Stimulated activated naive CD4-positive, alpha-beta T cell treated with Interleukin-2 at 50 U/mL for 16 hours (primary cell): ENCODE measurements around the gene PPP2R2C.

Source experiments
- DNase-seq: peaks from one replicate; lab custom pipeline; 2025; lab: John Stamatoyannopoulos, UW

PPP2R2C gene

DNA sequence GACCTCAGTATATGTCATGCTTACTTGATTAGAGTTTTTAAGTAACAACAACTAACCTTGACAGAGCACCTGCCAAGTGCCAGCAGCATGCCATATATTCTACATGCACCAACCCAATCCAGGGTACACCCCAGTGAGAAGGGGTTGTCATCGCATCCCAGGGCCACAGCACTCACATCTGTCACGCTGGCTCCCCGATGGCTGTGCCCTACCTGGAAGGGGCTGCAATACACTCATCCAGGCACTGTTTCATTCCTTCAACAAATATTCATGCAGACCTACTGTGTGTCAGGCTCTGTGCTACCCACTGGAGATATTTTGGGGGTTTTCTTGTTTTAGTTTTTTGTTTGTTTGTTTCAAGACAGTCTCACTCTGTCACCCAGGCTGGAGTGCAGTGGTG, 49.5 kb downstream of the PPP2R2C start:
- DNase-seq = no peak

GRCh38 chr4:6422105-6422504, 50.3 kb downstream of the PPP2R2C start:
- no peak for DNase-seq

GRCh38 chr4:6421397-6421796, 51.0 kb downstream of the PPP2R2C start:
- no peak for DNase-seq

DNA sequence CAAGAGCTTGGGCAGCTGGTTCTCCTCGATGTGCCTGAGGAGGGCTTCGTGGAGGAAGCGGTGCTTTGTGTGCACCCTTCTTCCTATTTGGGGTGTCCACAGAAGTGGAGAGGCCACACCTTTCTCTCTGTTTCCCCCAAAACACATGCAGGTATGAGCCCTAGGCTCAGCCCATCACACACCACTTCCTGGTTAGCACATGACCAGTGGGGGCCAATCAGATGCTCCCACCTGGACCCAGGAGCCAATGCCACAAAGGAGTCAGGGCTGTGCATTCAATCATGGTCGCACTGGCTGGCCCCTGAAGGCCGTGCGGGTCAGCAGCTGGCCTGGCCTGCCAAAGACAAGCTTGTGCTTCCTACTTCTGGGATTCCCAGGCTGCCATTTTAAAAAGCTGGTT, 51.4 kb downstream of the PPP2R2C start:
- DNase-seq = no peak

- no peak for DNase-seq
These were observed 52.4 kb downstream of the PPP2R2C start for GRCh38 chr4:6420036-6420435.

- no peak for DNase-seq
These were observed 52.9 kb downstream of the PPP2R2C start for GRCh38 chr4:6419452-6420028.

GRCh38 chr4:6418193-6418755, 54.1 kb downstream of the PPP2R2C start:
- no peak for DNase-seq

DNA sequence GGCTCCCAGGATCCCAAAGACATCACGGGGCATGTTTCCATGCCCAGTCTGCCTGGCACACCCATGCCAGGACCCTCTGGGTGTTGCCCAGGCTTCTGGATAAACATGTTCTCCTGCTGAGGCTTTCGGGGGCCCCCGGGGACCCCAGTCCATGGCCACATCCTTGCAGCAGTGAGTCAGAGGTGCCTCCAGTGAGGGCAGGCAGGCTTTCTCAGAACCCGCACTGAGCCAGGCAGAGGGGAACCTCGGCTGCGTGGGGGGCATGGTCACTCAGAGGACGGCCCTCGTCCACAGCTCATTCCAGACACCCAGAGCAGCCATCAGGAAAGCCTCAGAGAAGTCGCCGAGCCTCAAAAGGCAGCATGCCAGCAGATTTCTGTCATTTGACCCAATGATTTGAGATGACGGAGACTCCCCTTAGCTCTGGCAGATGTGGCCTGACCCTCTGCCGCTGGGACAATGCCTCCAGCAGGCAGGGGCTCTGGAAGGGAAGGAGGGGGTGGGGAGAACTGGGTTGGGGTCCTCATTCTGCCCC, 54.8 kb downstream of the PPP2R2C start:
- DNase-seq = no peak

GRCh38 chr4:6416518-6417286, 55.7 kb downstream of the PPP2R2C start:
- DNase-seq = no peak

- DNase-seq = no peak
These were observed 57.2 kb downstream of the PPP2R2C start for GRCh38 chr4:6415031-6415705.

- no peak for DNase-seq
These were observed 57.8 kb downstream of the PPP2R2C start for GRCh38 chr4:6414578-6414977.

DNA sequence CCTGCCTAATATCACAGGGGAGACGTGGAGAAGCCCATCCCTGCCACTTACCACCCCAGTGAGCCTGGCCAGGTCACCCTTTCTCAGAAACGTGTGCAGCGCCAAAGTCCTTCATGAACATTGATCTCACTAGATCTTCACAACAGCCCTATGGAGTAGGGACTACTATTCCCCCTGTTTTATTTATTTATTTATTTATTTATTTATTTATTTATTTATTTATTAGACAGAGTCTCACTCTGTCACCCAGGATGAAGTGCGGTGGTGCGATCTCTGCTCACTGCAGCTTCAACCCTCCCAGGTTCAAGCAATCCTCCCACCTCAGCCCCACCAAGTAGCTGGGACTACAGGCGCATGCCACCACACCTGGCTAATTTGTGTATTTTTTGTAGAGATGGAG, 61.8 kb downstream of the PPP2R2C start:
- no peak for DNase-seq

DNA sequence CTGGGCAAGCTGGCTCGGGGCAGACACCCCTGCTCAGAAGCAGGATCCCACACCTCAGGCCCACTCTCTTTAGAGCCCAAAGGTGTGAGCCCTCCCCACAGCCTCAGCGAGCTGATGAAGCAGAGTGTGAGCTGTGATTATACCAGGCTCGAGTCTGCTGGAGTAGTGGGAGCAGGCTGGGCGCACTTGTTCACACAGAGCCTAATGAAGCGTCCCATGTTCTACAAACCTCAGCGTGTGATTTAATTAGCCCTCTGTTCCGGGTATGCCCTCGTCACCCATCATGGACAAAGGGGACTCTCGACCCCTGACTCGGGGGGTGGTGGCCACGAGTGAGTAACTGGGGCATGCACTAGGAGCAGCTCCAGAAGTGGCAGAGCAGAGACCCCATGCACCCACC, 62.3 kb downstream of the PPP2R2C start:
- no peak for DNase-seq

DNA sequence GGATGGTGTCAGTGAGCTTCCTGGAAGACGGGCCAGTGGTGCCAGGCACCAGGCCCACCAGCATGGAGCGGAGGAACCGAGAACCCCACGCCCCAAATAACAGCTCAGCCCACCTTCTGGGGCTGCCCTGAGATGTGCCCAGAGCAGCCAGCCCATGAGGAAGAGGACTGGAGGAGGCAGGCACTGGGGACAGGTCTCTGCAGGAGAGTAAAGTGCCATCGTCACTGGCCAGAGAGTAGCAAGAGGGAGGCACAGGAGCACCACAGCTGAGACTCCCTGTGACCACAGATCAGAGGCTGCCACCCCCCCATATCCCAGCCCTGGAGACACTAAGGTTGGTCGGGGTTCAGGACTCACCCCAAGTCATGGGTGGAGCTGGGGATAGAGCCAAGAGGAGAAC, 63.0 kb downstream of the PPP2R2C start:
- DNase-seq = no peak

- DNase-seq = no peak
These were observed 64.2 kb downstream of the PPP2R2C start for GRCh38 chr4:6408263-6408662.

DNA sequence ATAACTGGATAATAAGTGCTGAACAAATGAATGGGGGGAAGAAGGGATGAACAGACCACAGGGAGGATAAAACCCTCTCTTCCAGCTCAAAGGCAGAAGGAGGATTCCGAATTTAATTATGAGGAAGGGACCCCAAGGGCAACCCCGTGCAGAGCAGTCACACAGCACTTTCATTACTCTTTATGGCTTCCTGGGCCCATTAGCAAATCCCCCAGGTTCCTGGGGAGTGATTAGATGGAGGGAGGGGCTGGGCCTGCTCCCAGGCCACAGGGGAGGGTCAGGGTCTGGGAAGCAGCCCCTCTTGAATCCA, 67.1 kb downstream of the PPP2R2C start:
- no peak for DNase-seq

- DNase-seq = no peak
These were observed 67.6 kb downstream of the PPP2R2C start for GRCh38 chr4:6404611-6405396.

GRCh38 chr4:6403400-6403685, 69.1 kb downstream of the PPP2R2C start:
- no peak for DNase-seq

- DNase-seq = no peak
These were observed 69.6 kb downstream of the PPP2R2C start for GRCh38 chr4:6402566-6403399.

DNA sequence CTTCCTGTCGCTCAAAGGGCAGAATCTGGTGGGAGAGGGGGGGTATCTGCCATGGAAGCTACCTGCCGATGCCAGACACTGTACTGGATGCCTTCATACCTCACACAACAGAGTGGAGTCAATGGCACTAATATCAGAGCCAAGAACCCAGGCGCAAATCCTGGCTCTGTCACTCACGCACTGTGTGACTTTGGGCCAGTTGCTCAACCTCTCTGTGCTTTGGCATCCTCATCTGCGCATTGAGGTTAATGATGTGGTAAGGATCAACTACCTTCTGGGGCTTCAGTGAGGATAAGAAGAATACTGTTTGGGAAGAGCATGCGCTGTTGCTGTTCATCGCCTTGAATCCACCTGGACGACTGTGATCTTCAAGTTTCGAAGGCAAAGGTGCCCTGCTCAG, 70.6 kb downstream of the PPP2R2C start:
- DNase-seq = no peak

DNA sequence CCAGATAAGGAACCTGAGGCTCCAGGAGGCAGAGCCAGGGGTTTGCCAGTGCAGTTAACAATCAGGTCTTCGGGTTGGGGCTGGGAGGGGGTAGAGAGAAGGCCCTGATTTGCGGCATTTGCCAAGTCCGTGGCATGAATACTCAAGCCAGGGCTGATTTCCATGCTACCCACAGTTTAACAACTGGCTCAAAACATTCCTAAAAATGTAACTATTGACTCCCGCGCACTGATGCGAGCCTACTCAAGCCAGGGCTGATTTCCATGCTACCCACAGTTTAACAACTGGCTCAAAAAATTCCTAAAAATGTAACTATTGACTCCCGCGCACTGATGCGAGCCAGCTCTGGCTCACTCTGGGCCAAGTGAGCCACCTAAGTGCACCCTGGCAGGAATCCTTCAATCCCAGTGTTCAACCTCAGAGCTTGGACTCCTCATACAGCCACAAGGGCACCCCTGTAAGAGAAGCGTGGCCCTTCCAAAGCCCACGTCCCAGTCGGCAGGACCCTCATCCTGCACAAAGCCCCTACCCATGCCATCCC, 75.6 kb downstream of the PPP2R2C start:
- DNase-seq = no peak
